ENCODE data around the gene MBD1. TPM values are rescaled to one million over a fixed set of nuclear protein-coding genes. Genes with fewer than 3 reads are reported as not detected.

The MBD1 gene
- total and polyA plus RNA-seq, 2 of the 13 experiments (the other 11 are each of a cell fraction or from before 2014, with no cell fraction given), result 25.5 to 28.6 TPM

DNA sequence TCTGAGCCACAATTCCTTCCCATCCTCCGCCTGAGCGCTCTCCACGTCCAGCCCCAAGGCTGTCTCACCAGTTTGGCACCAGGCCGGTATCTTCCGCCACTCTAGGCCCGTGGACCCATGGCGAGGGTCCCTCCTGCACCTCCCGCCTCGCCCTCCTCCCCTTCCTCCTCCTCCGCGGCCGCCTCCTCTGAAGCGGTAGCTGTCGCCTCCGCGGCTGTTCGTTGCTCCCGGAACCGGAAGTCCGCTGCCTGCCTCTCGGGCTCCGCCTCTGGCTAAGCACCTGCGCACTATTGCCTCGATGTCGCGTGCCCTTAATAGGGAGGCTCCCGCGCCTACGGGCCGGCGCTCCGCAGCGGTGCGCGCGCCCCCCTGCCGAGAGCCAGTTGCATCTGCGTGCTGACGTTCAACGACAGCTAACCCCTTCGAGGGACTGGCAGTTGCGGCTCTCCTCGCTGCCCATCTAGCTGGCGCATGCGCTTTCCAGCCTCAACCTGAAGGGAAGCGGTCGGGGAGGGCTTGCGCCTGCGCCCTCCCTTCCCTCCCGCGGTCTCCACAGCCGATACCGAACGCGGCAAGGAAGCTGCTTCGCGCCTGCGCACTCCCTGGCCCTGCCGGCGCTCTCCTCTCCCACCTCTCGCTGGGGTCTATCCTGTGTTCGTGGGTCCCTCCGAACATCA lies at the start of gene MBD1 (continued):
- TF ChIP-seq, protein P1, sequence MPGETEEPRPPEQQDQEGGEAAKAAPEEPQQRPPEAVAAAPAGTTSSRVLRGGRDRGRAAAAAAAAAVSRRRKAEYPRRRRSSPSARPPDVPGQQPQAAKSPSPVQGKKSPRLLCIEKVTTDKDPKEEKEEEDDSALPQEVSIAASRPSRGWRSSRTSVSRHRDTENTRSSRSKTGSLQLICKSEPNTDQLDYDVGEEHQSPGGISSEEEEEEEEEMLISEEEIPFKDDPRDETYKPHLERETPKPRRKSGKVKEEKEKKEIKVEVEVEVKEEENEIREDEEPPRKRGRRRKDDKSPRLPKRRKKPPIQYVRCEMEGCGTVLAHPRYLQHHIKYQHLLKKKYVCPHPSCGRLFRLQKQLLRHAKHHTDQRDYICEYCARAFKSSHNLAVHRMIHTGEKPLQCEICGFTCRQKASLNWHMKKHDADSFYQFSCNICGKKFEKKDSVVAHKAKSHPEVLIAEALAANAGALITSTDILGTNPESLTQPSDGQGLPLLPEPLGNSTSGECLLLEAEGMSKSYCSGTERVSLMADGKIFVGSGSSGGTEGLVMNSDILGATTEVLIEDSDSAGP (CRISPR knock-in tag; IDR thresholded peaks at IDR 0.05; ENCODE audit: borderline replicate concordance), result peak; percentile 94
- TF ChIP-seq KDM5B (CRISPR knock-in tag; IDR thresholded peaks at IDR 0.05; ENCODE audit: borderline replicate concordance) (peak; percentile 93), IKZF4 (CRISPR knock-in tag; IDR thresholded peaks at IDR 0.05; ENCODE audit: borderline replicate concordance, low read depth, not compliant biosample characterization) (peak; percentile 79), KLF12 (CRISPR knock-in tag; IDR thresholded peaks at IDR 0.05; ENCODE audit: borderline replicate concordance) (no peak; the same call in 1 of the 2 replicates), RNF2 (conservative IDR thresholded peaks at IDR 0.05; ENCODE audit: low read depth) (peak; percentile 95), ZNF33A (CRISPR knock-in tag; IDR thresholded peaks at IDR 0.05; ENCODE audit: borderline replicate concordance) (0 out of 2 replicates have a peak, but pooled peaks have one; percentile 74), TAF1 (CRISPR knock-in tag; IDR thresholded peaks at IDR 0.05) (peak; percentile 85), RBM39 (IDR thresholded peaks at IDR 0.05; ENCODE audit: low read depth, low read length, poor library complexity, severe bottlenecking) (peak; percentile 54), KDM2A (CRISPR knock-in tag; IDR thresholded peaks at IDR 0.05; ENCODE audit: borderline replicate concordance, low read depth) (peak; percentile 93), ZMAT3 (CRISPR knock-in tag; conservative IDR thresholded peaks at IDR 0.05) (peak; percentile 89), ZNF746 (CRISPR knock-in tag; IDR thresholded peaks at IDR 0.05) (no peak; the same call in 1 of the 2 replicates), ZNF878 (CRISPR knock-in tag; IDR thresholded peaks at IDR 0.05) (0 out of 2 replicates have a peak, but pooled peaks have one; percentile 35), ZNF616 (CRISPR knock-in tag; IDR thresholded peaks at IDR 0.05; ENCODE audit: low read depth) (peak; percentile 61), NR2F6 (IDR thresholded peaks at IDR 0.05) (no peak), NR2F6 (CRISPR knock-in tag; IDR thresholded peaks at IDR 0.05) (peak; percentile 12), BRCA1 (CRISPR knock-in tag; IDR thresholded peaks at IDR 0.05) (no peak), NONO (IDR thresholded peaks at IDR 0.05) (no peak), NONO (CRISPR knock-in tag; conservative IDR thresholded peaks at IDR 0.05) (peak; percentile 90), ZFP41 (CRISPR knock-in tag; IDR thresholded peaks at IDR 0.05; ENCODE audit: borderline replicate concordance) (no peak), FIP1L1 (IDR thresholded peaks at IDR 0.05; ENCODE audit: borderline replicate concordance, insufficient read depth, low read depth, low read length) (no peak), SKI (IDR thresholded peaks at IDR 0.05; ENCODE audit: partially characterized antibody) (no peak), RCOR2 (CRISPR knock-in tag; IDR thresholded peaks at IDR 0.05) (no peak), PAWR (CRISPR knock-in tag; IDR thresholded peaks at IDR 0.05; ENCODE audit: borderline replicate concordance) (0 out of 2 replicates have a peak, but pooled peaks have one; percentile 71), PHF20 (CRISPR knock-in tag; IDR thresholded peaks at IDR 0.05) (peak; percentile 94), PHF8 (CRISPR knock-in tag; IDR thresholded peaks at IDR 0.05) (peak; percentile 92), ETV5 (CRISPR knock-in tag; IDR thresholded peaks at IDR 0.05; ENCODE audit: borderline replicate concordance) (peak; percentile 78)
- TF ChIP-seq, protein P2, sequence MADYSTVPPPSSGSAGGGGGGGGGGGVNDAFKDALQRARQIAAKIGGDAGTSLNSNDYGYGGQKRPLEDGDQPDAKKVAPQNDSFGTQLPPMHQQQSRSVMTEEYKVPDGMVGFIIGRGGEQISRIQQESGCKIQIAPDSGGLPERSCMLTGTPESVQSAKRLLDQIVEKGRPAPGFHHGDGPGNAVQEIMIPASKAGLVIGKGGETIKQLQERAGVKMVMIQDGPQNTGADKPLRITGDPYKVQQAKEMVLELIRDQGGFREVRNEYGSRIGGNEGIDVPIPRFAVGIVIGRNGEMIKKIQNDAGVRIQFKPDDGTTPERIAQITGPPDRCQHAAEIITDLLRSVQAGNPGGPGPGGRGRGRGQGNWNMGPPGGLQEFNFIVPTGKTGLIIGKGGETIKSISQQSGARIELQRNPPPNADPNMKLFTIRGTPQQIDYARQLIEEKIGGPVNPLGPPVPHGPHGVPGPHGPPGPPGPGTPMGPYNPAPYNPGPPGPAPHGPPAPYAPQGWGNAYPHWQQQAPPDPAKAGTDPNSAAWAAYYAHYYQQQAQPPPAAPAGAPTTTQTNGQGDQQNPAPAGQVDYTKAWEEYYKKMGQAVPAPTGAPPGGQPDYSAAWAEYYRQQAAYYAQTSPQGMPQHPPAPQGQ (CRISPR knock-in tag; IDR thresholded peaks at IDR 0.05; ENCODE audit: borderline replicate concordance), result 0 out of 2 replicates have a peak, but pooled peaks have one; percentile 35

Measured in HepG2 (cell line).